ENCODE results near the gene FAM118B. TPM values are rescaled to one million over a fixed set of nuclear protein-coding genes. Genes with fewer than 3 reads are reported as not detected.

FAM118B gene
- polyA plus RNA-seq, 1 experiment: 14.2 TPM

- no peak for DNase-seq (ENCODE audit: low read depth)
- H3K36me3 ChIP-seq (ENCODE audit: control insufficient read depth, insufficient read depth, low read length): peaks cover 6% of the 10 kb centered on the region
- no peaks in the 10 kb centered on the region for H3K27me3 ChIP-seq (ENCODE audit: control insufficient read depth, insufficient read depth, low read length)
- ChIA-PET CTCF (interaction anchor here (0.6 kb wide), 2 partner anchors 261 to 1421 kb away, joined by 3 read pairs; no protein-coding TSS in a partner anchor), POLR2A (no interaction called here)
- no peak overlapping the region for H3K4me3 ChIP-seq (ENCODE audit: low read depth, low read length)
- no peak for TF ChIP-seq CTCF (IDR thresholded peaks at IDR 0.05; ENCODE audit: insufficient read depth, low read depth, low read length)
These were observed 45.6 kb downstream of the FAM118B start for GRCh38 chr11:126257144-126257543.

GRCh38 chr11:126257764-126258163 lies 46.2 kb downstream of the FAM118B start:
- DNase-seq (ENCODE audit: low read depth): peak; percentile 30
- CTCF ChIA-PET: interaction anchor here (1.1 kb wide), 1 partner anchor 11 kb away, joined by 3 read pairs; the partner anchor contains the start of genes FOXRED1 and SRPRA

GRCh38 chr11:126262216-126262615 lies 50.6 kb downstream of the FAM118B start:
- POLR2A ChIA-PET: no interaction called here
- TF ChIP-seq CTCF (IDR thresholded peaks at IDR 0.05; ENCODE audit: insufficient read depth, low read depth, low read length): no peak
- Histone ChIP-seq H3K27me3 (ENCODE audit: control insufficient read depth, insufficient read depth, low read length) (no peaks in the 10 kb centered on the region), H3K4me3 (ENCODE audit: low read depth, low read length) (no peak overlapping the region), H3K36me3 (ENCODE audit: control insufficient read depth, insufficient read depth, low read length) (peaks cover 34% of the 10 kb centered on the region)
- CTCF ChIA-PET: no interaction called here
- no peak for DNase-seq (ENCODE audit: low read depth)

More at GRCh38 chr11:126257764-126258163, 46.2 kb downstream of the FAM118B start:
- no peak for TF ChIP-seq CTCF (IDR thresholded peaks at IDR 0.05; ENCODE audit: insufficient read depth, low read depth, low read length)
- POLR2A ChIA-PET: no interaction called here
- Histone ChIP-seq H3K27me3 (ENCODE audit: control insufficient read depth, insufficient read depth, low read length) (no peaks in the 10 kb centered on the region), H3K36me3 (ENCODE audit: control insufficient read depth, insufficient read depth, low read length) (peaks cover 7% of the 10 kb centered on the region), H3K4me3 (ENCODE audit: low read depth, low read length) (no peak overlapping the region)

GRCh38 chr11:126263489-126263888 lies 51.9 kb downstream of the FAM118B start:
- no peaks in the 10 kb centered on the region for H3K27me3 ChIP-seq (ENCODE audit: control insufficient read depth, insufficient read depth, low read length)
- no peak overlapping the region for H3K4me3 ChIP-seq (ENCODE audit: low read depth, low read length)
- no peak for DNase-seq (ENCODE audit: low read depth)
- peaks cover 34% of the 10 kb centered on the region for H3K36me3 ChIP-seq (ENCODE audit: control insufficient read depth, insufficient read depth, low read length)
- ChIA-PET CTCF (no interaction called here), POLR2A (no interaction called here)
- TF ChIP-seq CTCF (IDR thresholded peaks at IDR 0.05; ENCODE audit: insufficient read depth, low read depth, low read length): no peak

GRCh38 chr11:126265811-126266210 lies 54.2 kb downstream of the FAM118B start:
- 0 out of 2 replicates have a peak, but pooled peaks have one; percentile 9 for TF ChIP-seq CTCF (IDR thresholded peaks at IDR 0.05; ENCODE audit: insufficient read depth, low read depth, low read length)
- ChIA-PET CTCF (no interaction called here), POLR2A (no interaction called here)
- H3K4me3 ChIP-seq (ENCODE audit: low read depth, low read length): no peak overlapping the region
- DNase-seq (ENCODE audit: low read depth): no peak
- peaks cover 34% of the 10 kb centered on the region for H3K36me3 ChIP-seq (ENCODE audit: control insufficient read depth, insufficient read depth, low read length)
- no peaks in the 10 kb centered on the region for H3K27me3 ChIP-seq (ENCODE audit: control insufficient read depth, insufficient read depth, low read length)

Data from BJ (cell line).